Dedifferentiated amniotic fluid mesenchymal stem cell (primary cell): ENCODE data around the gene SNRNP70.
A peak's percentile ranks its signal among the peaks of the same experiment; 100 is the strongest.

Experiments used
- DNase-seq: peaks from one replicate; pipeline ENCODE4 v3.0.0-alpha.2; 2016; ENCODE audit errors: extremely low spot score

The SNRNP70 gene

DNA sequence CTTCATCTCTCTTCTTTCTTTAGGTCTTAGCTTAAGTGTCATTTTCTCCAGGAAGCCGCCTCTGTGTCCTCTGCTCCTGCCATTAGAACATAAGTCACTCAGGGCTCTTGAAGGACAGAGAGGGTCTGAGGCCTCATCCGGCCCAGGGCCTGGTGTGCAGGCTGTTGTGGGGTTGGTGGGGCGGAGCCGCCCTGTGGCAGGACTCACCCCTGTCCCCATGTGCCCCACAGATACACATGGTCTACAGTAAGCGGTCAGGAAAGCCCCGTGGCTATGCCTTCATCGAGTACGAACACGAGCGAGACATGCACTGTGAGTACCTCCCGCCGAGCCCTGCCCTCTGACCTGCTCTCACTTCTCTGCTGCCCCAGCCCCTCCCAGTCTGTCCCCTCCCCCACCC is 15.9 kb downstream of the SNRNP70 start:
- DNase-seq = no peak

DNA sequence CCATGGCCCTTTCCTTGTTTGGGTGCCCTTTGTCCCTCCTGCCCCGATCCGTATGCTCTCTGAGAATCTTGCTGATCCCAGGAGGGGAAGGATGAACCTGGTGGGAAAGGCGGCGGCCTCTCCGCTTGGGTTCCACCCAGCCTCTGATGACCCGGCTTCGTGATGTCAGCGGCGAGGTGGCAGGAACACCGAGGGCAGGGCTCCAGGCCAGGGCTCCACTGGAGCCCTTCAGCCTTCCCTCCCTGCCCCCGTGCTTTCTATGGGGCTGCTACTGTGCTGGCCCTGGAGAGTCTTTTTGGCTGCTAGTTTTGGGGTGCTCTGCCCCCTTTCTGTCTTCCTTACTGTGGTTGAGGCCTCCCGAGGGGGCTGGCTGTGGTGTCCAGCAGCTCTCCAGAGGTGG is 17.1 kb downstream of the SNRNP70 start:
- no peak for DNase-seq

DNA sequence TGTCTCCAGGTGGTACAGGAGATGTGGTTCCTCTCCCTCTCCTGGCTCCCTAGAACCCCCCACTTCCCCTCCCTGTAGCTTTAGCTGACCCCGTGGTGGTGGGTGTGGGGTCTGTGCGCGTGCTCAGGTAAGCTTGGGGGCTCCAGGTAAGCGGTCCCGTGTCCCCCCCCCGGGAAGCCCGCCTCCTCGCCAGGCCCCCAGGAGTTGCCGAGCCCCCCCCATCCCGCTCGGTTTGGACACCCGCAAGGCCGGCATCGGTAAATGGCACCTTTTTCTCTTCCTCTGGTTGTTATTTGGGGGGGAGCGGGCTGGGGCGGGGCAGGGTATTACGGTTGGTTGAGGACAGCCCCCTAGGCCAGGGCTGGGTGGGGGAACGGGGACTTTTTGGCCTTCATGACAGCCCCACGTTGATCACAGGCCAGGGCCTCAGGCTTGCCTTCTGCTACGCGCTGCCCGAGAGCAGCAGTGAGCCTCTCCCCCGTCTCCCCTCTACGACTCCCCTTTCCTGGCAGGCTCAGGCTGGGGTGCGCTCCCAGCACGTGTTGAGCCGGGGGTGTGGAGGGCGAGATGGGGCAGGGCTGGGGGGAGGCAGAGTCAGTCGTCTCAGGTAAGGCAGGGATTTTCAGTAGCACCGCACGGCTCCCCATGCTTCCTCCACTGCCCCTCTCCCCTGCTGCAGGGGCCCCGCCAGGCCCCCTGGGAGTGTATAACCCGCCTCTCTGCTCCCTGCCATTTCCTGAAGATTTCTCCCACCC is 18.3 kb downstream of the SNRNP70 start:
- no peak for DNase-seq

DNA sequence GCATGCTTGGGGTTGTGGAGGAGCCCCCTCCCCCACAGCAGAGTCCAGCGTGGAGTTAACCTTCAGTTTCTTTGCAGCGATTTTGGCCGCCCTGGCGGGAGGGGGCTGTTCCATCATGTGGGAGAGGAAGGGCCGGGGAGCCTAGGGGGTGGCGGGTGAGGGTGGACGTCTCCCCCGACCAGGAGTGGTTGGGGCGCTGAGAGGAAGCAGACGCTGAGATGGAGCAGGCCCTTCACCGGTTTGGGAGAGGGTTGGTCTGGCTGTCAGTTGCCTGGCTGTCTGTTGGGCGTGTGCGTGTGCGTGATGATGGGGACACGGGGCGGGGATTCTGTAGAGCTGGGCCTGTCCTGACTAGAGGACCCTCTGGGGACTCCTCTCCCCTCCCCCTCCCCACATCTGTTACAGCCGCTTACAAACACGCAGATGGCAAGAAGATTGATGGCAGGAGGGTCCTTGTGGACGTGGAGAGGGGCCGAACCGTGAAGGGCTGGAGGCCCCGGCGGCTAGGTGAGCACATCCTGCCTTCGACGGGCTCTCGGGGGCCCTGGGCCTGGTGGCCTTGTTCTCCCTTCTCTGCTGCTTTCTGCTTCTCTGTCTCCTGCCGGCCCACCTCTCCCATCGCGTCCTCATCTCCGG is 19.1 kb downstream of the SNRNP70 start:
- no peak for DNase-seq

DNA sequence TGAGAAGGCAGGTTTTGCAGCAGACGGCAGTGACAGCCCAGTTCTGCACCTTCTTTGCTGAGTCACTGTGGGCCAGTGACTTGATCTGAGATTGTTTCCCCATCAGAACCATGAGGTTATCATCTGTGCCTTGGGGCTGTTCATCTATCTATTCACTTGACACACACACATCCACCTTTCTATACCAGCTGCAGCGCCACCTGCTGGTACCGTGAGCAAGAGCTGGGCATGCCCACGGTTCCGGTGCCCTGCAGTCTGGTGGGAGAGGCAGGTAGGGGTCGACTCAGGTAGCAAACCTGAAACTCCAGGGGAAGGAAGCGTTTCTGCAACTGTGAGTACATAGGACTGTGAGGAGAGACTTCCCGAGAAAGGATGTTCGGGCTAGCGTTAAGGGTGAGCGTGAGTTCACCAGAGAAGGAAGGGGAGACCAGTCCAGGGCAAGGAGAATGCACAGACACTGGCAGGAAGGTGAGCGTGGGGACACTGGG is 21.4 kb downstream of the SNRNP70 start:
- DNase-seq = no peak

DNA sequence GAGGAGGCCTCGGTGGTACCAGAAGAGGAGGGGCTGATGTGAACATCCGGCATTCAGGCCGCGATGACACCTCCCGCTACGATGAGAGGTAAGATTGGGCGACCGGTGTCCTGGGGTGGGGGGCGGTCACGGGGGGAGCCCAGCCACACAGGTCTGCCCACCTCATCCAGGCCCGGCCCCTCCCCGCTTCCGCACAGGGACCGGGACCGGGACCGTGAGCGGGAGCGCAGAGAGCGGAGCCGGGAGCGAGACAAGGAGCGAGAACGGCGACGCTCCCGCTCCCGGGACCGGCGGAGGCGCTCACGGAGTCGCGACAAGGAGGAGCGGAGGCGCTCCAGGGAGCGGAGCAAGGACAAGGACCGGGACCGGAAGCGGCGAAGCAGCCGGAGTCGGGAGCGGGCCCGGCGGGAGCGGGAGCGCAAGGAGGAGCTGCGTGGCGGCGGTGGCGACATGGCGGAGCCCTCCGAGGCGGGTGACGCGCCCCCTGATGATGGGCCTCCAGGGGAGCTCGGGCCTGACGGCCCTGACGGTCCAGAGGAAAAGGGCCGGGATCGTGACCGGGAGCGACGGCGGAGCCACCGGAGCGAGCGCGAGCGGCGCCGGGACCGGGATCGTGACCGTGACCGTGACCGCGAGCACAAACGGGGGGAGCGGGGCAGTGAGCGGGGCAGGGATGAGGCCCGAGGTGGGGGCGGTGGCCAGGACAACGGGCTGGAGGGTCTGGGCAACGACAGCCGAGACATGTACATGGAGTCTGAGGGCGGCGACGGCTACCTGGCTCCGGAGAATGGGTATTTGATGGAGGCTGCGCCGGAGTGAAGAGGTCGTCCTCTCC is 22.6 kb downstream of the SNRNP70 start:
- no peak for DNase-seq

DNA sequence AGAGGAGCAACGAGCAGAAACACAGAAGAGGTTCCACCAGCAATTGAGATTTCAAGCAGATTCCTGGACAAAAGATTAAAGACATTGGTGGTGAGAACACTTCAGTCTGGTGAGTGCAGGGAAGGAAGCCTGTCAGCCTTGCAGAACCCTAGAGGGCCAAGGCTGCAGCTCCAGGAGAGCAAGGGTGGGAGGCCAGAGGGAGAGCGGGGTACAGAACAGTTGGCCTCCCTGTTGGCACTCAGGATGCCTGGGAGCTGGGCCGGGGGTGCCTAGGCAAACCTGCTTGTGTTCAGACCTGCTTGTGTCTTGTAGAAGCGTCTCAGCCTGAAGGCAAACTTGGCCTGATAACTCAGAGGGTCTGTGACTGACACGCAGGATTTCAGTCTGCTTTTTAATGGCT is 23.8 kb downstream of the SNRNP70 start:
- DNase-seq = no peak

DNA sequence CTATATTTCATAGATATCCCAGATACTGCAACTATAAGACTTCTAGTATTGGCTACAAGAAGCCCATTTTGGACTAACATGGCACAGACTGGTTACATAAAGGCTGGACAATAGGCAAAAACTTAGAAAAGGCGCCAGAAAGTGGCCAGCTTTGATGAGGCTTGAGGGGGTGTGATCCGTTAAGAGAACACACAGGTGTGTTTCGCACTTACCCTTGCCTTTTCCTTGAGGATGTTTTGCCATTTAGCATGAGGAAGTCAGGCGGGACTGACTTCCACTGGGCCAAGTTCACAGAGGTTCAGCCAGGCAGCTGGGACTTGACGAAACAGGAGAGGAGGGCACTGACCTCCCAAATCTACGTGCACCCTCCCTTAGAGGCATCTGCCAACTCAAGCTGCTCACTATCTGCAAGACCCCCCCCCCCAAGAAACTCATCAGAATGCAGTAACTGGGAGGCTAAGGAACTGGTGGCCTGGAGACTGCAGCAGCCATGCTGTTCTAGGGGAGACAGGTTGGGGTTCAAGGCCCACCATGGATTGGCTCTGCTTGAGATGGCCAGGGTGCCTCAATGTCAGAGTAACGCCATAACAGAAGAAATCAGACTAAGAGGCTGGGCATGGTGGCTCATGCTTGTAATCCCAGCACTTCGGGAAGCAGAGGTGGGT is 24.4 kb downstream of the SNRNP70 start:
- DNase-seq = no peak

DNA sequence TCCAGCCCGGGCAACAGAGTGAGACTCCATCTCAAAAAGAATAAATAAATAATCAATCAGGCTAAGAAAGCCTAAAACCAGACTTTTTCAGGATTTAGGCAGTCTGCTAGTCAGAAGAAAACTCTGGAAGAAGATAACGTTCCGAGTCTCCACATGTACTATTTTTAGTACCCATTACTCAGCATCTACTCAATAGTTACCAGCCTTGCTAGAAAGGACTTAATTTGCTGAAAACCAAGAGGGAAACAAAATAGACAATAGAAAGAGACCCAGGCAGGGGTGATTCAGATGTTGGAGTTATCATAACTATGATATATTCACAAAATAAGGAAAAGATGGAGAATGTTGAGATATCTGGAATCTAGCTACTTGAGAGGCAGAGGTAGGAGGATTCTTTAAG is 25.3 kb downstream of the SNRNP70 start:
- DNase-seq = peak; percentile 22

DNA sequence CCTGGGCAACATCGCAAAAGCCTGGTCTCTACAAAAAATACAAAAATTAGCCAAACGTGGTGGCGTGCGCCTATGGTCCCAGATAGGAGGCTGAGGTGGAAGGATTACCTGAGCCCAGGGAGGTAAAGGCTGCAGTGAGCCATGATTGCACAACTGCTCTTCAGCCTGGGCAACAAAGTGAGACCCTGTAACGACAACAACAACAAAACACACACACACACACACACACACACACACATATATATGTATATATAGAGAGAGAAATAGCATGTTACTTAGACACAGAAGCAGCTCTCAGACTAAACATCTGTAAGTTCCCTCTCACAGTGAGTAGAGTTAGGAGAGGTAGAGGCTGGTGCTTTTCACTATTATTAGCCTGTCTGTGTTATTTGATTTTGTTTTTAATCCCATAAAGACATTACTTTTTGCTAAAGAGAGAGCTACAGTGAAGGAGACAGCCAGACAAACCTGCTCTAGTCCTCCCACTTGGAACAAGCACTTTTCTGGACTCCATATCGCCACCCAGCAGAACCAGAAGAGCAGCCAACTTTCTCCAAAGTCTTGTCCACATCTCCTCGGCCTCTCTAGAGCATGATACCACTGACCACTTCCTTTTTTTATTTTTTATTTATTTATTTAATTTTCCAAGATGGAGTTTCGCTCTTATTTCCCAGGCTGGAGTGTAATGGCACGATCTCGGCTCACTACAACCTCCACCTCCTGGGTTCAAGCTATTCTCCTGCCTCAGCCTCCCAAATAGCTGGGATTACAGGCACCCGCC is 26.2 kb downstream of the SNRNP70 start:
- DNase-seq = no peak

DNA sequence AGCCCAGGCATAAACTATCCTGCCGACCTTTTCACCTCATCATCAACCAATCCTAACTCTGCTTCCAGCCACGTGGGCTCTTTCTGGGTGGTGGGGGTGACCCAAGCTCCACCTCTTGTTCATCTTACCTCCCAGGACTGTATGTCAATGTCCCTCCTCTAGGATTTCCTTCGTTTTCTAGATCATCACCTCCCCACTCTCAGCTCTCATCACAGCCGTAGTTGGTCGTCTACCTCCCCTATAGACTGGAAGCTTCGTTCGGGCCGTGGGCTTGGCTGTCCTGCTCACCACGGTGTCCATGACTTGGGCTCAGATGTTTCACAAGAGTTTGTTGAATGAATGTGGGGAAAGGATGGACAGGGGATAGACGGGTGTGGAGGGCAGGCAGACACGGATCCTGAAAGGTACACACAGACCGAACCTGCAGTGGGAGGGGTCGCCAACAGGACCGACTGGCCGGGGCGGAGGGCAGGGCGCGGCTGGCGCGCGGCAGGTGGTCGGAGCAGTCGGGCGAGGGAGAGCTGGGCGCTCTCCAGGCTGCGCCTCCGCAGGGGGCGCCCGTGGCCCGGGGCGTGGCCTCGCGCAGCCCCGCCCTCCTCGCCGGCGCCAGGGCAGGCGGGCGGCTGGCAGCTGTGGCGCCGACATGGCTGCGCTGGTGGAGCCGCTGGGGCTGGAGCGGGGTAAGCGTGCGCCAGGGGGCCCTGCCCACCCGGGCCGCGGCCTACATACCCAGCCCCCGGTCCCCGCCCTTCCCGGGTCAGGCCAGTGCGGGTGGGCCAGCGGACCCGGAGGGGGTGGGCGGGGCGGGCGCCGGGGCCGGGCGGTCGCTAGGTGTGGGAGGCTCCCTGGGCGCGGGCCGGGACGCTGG is 28.7 kb downstream of the SNRNP70 start, which contains the start of gene LIN7B:
Gene LIN7B, plus strand, starts transcription at position 609 of the 868 bp plus-strand sequence. Its CDS starts 35 bp downstream, at position 644.
- DNase-seq = peak; percentile 21

DNA sequence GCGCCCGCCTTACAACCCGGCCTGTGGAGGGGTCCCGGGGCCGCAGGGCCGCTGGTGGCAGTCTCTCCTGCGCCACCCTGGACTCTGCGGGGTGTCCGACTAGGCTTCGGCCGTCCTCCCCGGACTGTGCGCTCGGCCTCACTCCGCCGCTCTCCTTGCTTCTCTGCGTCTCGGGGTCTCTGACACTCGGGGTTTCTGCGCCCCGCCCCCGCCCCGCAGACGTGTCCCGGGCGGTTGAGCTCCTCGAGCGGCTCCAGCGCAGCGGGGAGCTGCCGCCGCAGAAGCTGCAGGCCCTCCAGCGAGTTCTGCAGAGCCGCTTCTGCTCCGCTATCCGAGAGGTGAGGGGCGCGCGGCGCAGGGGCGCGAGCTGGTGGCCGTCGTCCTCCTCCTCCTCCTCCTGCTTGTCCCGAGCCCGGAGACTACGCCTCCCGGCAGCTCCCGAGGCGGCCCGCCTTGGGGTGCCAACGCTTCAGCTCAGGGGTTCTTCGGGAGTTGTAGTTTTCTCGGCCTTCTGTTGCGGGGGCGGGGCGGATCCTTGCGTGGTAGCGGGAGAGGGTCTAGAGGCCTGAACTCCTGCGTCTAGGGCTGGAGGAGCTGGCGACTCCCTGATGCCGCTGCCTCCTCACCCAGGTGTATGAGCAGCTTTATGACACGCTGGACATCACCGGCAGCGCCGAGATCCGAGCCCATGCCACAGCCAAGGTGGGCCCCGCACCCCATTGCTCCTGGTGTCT is 29.5 kb downstream of the SNRNP70 start:
- peak; percentile 43 for DNase-seq

DNA sequence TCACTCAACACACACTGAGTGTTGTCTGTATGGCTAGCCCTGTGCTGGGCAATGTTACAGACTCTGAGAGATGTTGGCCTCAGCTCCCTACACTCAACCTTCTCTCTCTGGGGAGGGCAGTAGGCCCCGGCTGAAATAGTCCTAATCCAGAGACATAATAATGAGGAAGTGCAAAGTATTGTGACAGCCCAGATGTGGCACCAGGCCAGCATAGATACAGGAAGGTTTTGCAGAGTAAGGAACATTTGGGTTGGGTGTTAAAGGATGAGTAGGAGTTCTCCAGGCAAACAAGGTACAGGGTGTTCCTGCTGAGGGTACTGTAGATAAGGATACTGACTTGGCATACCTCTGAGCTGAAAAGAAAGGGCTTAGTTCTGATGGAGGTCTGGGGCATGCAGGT is 31.3 kb downstream of the SNRNP70 start:
- DNase-seq = no peak

DNA sequence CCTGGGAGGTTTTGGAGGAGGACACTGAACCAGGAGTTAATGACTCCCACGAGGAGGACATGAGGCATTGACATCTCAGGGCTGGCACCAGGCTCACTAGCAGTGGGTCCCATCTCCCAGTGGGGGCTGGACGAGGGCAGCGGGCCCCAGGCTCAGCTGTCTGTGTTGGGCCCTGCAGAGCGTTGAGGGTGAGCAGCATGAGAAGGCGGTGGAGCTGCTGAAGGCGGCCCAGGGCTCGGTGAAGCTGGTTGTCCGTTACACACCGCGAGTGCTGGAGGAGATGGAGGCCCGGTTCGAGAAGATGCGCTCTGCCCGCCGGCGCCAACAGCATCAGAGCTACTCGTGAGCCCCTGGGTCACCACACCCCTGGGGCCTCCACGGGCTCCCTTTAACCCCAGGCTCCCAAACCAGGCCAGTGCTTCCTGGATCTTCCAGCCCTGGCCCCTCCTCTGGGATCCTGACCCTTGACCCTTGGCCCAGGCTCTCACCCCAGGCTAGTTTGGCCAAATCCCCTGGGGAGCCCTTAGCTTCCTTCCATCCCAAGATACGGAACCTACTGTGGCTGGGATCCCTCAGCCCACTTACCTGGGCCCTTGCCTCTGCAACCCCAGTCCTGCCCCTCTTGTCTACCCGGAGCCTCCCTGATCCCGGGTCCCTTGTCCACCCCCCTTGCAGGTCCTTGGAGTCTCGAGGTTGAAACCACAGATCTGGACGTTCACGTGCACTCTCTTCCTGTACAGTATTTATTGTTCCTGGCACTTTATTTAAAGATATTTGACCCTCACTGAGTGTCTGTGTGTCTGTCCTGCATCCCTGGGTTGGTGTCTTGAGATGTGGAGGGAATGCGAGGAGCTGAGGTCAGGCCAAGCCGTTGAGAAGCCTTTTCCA is 32.7 kb downstream of the SNRNP70 start:
- DNase-seq = no peak

DNA sequence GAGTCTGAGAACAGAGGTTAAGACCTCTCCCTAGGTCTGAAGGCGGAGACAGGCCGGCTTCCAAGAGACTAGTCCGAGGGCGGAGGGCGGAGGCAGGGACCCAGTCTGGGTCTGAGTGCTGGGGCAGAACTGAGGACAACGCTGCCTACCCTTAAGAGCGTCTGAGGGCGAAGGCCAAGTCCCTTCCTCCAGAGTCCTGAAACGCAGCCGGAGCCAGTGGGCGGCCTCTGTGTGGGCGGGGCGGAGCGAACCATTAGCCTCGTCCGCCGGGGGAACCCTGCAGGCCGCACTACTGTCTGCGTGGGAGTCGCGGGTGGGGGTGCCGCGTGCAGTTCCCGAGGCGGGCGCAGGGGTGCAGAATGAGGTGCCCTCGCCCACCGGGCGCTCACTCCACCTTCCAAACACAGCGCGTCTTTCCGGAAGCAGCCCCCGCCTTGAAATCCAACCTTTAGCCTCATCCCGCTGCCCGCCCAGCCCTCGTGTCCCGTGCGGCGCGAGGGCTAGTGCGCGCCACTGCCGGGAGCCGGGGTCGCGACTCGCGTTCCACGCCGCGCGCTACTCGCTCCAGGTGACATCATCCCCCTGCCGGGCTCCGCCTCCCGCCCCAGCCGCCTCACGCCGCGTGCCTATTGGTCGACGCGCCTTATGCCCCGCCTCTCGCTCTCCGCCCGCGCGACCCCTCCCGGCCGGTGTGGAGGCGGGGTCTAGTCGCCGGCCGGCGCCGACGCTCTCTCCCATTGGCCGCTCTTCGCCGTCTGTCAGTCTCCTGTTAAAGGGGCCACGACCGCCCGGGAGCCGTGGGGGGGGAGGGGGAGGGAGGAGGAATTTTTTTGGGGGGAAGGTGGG is 33.5 kb downstream of the SNRNP70 start, which contains the start of gene C19orf73:
Gene C19orf73, minus strand, starts transcription at position 579 of the 846 bp plus-strand sequence. Its CDS starts 121 bp downstream, at position 458.
- peak; percentile 92 for DNase-seq

DNA sequence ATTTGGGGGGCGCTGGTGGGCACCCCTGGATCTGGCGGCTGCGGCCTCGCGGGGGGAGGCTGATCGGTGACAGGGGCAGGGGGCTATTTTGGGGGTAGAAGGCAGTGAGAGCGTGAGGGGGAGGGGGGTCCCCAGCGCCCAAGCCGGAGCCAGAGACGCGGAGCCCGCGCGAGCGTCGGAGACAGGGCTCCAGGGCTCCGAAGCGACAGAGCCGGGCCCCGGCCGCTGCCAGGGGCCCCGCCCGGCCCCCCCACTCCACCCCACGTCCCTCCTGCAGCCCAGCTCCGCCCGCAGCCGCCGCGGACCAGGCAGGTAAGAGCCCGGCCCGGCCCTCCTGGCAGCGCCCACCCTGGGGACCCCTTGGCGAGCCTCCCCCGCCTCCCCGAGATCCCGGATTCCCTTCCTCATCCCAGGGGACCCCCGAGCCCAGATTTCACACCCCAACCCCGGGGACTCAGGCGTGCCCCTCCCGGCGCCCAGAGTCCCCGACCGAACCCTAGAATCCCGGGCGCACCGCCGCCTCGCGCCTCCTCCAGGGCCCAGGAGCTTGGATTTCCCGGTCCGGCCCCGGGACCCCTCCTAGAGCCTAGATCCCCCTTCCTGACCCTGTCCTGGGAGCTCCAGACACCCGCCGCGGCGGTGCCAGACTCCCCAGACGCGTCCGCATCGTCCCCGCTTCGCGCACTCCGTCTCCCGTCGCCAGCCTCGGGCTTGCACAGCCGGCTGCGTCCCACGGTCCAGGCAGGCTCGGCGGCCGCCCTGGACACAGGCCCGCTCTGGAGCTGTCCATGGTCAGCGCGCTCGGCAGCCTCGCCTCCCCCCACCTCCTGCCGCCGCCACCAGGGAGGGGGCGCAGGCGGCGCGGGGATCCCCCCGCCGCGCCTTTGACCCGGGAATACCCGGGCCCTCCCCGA is 34.4 kb downstream of the SNRNP70 start, which contains the start of gene PPFIA3:
Gene PPFIA3, plus strand, starts transcription at position 134 of the 914 bp plus-strand sequence. CDS start 8,330 bp downstream, outside the sequence.
- peak; percentile 43 for DNase-seq
